ENCODE measurements around the gene USP4.

The USP4 gene

DNA sequence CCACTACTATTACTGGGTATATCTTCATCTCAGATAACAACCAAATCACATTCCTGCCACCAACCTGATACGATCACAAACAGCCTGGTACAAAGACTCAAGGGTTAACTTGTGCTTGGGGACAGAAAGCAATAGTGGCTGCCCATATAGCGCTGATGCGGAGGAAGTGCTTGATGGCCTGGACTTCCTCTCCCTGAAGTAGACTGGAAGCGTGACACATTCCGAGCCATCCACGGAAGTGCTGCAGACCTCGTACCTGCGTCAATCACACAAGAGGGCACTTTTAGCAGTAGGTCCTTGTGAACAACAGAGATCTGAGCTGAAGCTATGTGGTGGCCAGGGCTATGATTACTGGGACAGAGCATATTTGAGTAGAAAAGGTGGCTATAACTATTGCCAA lies 45.5 kb downstream of the USP4 start:
- no peak for DNase-seq

DNA sequence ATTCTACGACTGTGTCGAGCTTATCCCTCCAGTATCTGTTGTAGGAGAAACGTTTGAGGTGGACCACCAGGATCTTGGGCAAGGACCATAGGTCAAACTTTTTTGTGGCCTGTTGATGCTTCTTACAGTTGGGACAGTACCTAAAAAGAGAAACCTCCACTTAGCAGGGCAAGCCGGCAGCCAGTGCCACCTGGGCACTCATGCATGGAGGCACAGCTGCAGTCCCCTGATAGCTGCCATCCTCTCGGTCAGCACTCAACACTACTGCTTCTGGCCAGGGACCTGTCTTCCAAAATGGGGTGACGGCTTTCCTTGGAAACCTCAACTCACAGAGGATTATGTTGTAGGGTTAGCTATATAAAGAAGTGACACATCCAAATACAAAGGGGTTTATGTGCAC lies 55.9 kb downstream of the USP4 start:
- DNase-seq = no peak

DNA sequence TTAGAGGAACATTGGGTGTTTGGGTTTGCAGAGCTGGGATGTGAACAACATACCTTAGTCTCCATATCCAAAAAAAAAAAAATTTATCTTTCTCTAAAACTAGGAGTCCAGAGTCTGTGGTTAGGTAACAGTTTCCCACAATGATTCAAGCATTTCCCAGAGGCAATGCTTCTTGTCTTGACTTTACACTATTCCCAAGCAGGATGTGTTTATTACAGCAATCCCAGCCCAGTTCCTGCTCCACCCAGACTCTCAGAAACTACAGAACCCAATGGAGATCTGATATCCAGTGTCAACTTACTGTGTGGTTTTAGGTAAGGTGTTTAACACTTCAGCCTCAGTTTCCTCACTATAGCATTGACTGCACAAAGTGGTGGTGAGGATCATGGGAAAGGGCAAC lies 60.5 kb downstream of the USP4 start:
- no peak for DNase-seq

DNA sequence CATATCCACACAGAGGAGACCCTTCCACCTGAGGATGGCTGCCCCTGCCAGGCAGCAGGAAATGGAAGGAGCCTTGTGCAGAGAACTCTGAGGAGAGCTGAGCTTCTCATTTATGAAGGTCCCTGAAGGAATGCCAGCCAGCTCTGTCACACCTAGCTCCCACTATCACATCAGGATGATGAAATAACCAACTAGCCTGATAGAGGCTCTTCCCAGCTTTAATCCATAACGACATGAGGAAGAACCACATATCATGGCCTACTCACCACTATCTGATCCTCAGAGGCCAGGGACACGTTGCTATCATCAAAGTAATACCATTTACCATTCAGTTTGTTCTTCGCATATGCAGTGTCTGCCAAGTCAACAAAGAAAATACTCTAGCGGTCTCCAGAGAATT lies 61.3 kb downstream of the USP4 start:
- no peak for DNase-seq

DNA sequence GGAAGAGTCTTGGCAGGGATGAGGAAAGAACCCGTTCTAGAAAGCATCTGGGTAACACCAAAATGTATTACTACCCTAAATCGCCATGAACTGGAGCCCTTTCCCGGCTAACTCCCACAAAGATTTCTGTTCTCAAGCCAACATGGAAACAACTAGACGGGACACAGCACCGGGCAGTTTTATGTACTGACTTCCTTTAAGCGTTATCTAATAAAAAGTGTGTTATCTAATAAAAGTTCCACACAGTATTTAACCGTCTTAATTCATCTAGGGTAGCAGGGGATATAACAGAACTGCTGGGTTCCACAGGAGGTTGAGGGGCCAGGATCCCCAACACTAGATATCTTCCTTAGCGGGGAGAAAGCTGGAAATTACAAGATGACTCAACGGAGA lies 62.5 kb downstream of the USP4 start:
- DNase-seq = no peak

DNA sequence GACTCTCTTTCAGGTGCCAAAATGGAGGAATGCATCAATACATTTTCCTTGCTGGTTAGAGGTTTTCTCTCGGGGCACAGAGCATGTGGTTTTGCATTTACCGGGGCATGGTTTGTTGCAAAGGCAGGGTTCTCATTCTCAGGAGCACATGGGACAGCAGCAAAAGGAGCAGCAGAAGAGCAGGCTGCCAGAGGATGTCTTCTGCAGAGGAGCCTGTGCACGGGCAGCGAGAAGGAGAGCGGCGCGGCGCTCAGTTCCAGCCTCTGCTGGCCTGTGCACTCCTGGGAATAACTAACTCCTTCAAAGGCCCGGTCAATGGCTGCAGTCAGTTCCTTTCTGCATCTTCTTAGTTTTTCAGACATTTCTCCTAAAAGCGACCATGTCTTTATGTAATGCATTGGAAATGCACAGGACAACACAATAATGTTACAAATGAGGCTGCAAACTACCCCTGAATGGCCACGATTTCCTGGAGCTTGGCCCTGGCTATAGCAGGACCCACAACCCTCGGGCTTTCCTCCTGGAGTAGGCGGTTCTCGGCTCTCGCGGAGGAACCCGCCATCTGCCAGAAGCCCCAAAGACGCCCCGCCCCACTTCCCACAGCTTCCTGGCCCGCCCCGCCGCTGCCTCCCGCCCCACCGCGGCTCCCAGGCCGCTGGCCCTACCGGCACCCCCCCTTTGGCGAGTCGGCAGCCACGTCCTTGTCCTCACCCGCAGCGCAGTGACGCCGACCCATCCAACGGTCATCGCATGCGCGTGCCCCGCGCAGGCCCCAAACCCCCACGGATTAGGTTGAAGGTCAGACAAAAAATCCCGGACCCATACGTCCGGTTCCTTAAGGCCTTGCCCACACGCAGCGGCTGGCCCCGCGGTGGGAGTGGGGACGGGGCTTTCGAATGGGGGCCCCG lies 63.1 kb downstream of the USP4 start, which contains the start of gene C3orf62:
TSS of gene C3orf62 (minus strand) at position 758 of the 908 bp plus-strand sequence. CDS start at position 398, 360 bp downstream.
- peak; percentile 88 for DNase-seq

DNA sequence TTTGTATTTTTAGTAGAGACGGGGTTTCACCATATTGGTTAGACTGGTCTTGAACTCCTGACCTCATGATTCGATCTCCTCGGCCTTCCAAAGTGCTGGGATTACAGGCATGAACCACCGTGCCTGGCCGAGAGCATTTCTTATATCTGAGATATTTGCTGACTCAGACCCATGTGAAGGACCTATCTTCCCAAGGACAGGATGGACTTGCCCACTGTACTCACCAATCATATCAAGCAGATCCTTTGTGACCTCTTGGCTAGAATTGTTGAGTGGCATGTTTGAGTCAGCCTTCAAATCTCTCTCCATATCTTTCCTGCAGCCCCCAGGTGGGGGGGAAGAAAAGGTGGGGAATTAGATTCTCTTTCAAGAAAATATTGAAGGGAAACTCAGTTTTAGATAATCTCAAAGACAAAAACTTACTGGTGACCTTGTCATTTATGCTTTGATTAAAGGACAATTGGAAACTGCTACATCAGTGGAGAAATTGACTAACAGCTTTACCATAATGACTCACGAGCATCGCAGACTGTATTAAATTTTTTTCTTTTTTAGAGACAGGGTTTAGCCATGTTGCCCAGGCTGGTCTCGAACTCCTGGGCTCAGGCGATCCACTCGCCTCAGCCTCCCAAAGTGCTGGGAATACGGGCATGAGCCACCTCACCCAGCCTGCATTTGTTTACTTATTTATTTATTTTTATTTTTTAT lies 65.9 kb downstream of the USP4 start:
- DNase-seq = peak; percentile 19

DNA sequence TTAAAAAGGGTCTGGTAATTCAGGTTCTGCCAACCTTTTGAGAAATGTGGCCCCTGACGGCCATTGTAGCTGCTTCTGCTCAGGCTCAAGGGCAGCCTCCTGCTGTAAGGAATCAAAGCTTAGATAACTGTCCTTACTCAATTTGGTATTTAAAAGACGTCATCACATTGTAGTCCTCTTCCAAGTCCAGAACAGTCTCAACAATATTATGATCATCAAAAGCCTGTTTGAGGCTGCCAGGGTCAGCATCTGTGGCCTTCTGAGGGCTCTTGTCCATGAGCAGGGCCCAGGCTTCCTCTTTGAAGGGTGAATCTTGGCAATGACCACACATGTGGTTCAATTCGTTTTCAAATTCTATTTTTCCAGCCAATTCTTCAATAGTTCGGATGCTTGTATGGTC lies 68.8 kb downstream of the USP4 start:
- DNase-seq = no peak

DNA sequence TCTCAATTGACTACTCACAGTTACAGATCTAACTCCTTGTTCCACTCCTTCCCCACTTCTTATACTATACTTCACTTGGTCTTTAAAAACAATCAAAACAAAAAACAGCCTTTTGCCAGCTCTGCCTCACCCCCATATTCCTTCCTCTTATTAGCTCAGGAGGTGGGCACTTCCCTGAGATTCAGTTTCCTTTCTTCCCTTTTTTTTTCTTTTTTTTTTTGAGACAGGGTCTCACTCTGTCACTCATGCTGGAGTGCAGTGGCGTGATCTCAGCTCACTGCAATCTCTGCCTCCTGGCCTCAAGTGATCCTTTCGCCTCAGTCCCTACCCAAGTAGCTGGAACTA lies 69.7 kb downstream of the USP4 start:
- DNase-seq = no peak

DNA sequence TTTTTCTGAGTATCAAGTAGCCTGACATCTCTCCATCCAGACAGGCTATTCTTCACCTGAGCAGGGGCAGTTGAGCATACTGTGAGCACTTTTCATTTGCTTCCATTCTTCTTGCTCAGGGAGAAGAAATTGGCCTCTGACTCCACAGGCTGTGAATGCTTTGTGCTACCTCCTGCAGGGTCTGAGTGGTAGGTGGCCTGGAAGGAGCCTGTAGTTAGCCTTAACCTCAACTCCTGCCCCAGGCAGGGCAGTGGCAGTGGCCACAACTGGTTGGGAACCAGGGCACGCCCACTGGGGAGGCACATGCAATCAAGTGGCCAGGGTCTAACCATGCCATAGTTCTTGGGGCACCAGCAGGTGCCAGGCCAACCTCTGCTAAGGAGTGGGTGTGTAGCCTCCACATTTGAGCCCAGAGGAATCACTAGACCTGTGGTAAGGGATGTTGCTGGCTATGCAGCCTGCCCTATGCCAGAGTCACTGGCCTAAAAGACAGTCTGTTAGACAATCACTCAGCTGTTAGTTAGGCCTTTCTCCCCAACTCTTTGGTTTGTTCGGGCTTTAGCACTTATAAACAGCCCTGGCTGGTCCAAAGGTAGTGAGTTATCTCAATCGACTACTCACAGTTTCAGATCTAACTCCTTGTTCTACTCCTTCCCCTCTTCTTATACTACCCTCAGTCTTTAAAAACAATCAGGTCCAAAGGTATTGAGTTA lies 70.3 kb downstream of the USP4 start:
- DNase-seq = no peak

DNA sequence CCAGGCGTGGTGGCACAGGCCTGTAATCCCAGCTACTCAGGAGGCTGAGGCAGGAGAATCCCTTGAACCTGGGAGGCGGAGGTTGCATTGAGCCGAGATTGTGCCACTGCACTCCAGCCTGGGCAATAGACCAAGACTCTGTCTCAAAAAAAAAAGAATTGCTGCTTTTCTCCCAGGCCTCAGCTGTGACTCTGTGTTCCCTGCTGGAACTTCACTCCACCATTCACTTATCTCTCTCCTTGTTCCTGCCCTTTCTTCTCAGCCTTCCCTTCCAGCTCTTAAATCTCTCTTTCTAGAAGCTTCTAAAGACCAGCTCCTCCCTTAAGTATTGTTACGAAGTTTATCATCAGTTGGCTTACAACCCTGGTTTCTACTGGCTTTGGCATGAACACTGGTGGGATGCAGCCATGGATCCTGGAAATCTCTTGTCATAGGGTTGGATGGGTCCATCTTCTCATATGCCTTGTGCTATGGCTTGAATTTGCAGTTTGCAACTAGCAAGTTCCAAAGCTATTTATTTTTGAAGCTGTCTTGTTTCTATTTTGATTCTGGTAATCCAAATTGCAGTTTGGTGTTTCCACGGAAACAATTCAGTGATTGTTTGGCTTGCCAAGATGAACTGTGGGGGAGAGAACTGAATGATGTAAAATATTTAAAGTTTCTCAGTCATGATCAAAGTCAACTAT lies 73.3 kb downstream of the USP4 start:
- DNase-seq = no peak

DNA sequence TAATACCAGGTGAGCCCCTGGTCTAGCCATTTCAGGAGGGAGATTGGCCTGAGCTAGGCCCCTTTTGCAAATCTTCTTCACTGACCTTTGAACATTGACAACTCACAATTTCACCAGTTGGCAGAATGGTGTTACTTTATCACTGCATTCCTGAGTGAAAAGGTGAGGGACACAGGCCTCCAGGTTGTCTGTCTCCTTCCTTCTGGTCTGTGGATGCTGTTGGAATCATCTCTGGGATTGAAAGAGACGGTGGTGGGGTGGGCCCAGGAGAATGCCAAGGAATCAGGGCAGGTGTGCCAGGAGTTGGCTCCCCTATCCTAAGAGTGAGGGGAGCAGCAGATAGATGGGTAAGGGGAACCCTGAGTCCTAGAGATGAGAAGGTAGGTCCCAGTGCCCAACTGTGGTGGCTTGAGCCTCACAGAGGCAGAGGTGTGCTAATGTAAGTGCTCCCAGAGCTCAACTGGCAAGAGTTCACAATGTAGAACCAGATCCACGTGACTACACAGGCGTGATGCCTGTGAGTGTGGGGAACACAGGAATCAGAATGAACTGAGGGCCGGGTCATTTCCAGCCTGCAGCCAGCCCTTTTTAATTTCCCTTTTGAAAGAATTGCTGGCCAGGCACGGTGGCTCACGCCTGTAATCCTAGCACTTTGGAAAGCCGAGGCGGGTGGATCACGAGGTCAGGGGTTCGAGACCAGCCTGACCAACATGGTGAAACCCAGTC lies 74.0 kb downstream of the USP4 start:
- no peak for DNase-seq

DNA sequence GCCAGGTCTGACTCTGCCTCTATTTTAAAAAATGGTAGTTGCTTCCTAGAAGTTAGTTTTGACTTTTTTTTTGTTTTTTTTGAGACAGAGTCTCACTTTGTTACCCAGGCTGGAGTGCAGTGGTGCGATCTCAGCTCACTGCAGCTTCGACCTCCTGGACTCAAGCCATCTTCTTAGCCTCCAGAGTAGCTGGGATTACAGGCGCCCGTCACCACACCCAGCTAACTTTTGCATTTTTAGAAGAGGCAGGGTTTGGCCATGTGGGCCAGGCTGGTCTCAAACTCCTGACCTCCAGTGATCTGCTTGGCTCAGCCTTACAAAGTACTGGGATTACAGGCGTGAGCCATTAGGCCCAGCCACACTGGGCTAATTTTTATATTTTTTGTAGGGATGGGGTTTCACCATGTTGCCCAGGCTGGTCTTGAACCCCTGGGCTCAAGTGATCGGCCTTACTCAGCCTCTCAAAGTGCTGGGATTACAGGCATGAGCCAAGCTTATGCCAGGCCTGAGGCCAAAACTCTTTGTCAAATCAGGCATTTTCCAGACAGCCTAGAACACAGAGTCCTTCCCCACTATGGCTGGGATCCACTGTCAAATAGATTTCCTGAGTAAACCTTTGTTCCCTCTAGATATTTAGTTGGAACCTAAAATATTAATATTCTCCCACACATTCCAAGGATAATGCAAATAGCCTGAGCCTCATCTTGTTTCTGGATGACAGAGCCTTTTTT lies 76.5 kb downstream of the USP4 start:
- no peak for DNase-seq

DNA sequence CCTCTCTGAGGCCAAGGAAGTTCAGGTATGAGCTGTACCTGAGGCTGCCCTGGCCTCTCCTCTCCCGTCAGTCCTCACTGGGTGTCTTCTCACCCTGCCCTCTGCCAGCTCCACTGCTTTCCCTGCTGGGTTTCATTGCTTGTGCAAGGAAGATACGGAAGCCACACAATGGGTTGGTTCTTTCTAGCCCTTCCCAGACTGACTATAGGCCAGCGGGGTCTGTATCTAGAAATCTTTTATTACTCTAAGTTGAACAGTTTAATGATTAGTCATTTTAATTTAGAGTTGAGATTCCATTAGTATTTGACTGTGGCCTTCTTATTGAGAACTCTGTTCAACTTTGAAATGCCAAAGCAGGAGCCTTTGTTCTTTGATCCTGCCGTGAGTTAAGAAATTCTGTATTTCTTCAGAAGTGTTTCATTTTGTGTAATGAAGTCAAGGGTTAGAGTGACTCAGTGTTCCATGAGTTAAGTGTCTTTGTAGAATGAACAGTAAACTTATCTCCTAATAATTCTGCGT lies 79.0 kb downstream of the USP4 start:
- peak; percentile 36 for DNase-seq

DNA sequence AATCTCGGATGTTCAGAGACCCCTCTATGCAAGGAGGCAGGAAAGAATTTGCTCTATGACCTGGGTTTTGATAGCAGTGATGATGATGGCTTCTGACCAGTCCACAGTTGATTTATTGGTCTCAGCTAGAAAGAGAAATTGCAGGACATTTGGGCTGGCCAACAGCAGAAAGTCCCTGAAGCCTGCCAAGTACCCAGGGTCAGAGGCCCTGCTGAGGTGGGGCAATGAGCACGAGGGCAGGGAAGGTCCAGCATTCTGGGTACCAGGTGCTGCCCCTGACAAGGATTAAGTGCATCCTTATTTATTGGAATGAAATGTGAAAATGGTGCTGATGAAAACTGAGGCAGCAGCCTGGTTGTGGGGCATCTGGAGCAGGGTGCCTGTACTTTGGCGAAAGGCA lies 82.7 kb downstream of the USP4 start:
- DNase-seq = no peak

DNA sequence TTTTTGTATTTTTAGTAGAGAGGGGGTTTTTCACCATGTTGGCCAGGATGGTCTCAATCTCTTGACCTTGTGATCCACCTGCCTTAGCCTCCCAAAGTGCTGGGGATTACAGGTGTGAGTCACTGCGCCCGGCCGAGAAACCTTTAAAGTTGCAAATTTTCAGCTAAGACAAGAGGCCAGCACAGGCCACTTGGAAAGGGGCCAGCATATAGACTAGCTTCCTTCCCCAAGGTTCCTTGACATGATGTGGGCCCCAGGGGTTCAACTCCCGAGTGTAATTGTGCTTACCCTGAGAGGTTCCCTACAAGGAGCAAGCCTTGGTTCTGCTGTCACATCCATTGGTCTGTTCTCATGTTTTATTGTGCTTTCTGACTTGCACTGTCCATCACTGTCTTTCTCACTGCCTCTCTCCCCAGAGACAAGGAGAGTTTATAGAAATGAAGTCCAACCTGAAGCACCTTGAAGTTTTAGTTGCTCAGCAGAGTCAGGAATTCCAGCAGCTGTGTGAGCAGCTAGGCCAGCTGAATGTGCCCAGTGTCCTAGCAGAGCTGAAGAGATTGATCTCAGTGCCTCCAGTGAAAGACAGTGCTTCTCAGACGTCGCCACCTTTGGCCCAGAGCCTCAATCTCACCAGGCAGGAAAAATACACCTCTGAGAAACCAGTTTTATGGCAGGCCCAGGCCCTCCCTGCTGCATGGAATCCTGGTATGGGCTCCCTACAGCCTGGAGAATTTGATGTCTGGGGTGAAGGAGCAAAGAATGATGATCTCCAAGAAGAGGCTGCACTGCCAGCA lies 83.9 kb downstream of the USP4 start:
- DNase-seq = no peak

DNA sequence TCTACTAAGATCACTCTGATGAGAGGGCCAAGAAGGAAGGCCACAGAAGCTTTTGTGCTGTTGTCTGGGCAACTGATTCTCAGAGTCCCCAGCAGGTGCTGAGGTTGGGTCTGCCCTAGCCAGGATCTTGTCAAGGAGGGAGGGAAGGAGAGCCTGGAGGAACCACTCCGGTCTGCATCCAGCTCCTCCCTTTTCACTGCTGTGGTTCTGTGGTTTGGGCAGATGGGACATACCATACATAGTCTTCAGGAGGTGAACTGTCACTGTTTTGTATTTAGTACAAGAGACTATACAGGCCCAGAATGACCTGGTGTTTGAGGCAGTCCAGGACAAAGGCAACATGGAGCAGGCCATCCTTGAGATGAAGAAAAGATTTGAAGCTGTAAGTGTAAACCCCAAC lies 84.7 kb downstream of the USP4 start:
- DNase-seq = no peak

DNA sequence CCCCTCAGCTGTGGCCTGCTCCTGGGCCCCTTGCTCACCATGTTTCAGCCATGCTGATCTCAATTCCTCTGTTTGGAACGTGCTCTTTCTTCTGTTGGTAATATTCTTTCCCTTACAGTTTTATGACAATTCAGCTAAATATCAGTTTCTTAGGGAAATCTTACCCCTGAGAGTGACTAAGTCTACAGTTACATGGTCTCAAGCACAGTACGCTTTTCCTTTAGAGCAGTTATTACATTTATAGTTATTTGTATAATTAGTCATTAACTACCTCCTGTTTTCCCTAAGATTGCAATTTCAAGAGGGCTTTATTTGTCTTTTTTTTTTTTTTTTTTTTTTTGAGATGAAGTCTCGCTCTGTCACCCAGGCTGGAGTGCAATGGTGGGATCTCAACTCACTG lies 86.3 kb downstream of the USP4 start:
- DNase-seq = no peak

DNA sequence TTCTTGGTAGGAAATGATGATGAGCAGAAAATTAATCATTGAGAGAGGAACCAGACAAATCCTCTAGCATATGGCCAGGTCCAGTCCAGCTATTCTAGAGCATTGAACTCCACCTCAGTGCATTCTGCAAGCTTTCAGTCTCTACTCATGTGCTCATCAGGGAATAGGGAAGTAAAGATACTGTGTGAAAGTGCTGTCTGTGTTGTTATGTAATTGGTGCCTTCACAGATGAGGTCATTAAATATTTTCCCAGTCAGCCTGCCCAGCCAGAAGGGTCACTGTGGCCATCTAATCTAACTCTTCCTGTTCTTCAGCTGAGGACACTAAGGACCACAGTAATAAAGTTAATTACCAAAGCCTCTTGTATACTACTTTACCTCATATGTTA lies 91.0 kb downstream of the USP4 start:
- DNase-seq = no peak

DNA sequence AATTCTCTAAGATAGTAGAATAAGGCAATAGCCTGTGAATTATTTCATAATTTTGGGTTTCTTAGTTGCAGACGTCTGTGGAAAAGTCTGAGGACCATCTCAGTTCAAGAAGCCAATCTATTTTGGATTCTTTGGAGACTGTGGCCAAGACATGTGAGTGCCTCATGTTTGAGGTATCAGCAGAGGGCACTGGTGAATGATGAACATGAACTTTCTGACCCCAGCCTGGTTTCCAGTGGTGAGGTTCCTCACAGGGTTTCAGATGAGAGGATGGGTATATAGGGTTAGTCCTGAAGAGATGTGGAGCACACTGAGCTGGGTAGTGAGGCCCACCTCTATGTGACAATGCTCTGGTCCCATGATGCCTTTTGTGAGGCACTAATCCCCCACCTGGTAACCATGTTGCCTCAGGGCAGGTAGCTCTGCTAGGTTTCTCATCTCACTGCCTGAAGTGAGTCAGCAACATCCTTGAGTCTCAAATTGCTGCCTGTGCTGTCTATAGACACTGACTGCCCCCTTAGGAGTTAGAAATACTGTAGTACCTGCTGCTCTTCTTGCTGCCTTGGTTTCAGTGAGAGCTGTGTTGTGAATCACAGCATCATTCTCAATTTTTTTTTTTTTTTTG lies 95.2 kb downstream of the USP4 start:
- DNase-seq = peak; percentile 29
